ENCODE data around the gene IL1RAPL1.

IL1RAPL1 gene

GRCh38 chrX:29665532-29665931, 1078.3 kb downstream of the IL1RAPL1 start:
- no peak for DNase-seq

GRCh38 chrX:29666366-29666765, 1079.1 kb downstream of the IL1RAPL1 start:
- no peak for DNase-seq

- DNase-seq: no peak
These were observed 1084.2 kb downstream of the IL1RAPL1 start for GRCh38 chrX:29671421-29671820.

- DNase-seq: no peak
These were observed 1100.4 kb downstream of the IL1RAPL1 start for GRCh38 chrX:29687687-29688086.

- no peak for DNase-seq
These were observed 1102.8 kb downstream of the IL1RAPL1 start for GRCh38 chrX:29690061-29690460.

- no peak for DNase-seq
These were observed 1103.8 kb downstream of the IL1RAPL1 start for GRCh38 chrX:29691044-29691443.

GRCh38 chrX:29693912-29694311, 1106.7 kb downstream of the IL1RAPL1 start:
- no peak for DNase-seq

GRCh38 chrX:29699239-29699638, 1112.0 kb downstream of the IL1RAPL1 start:
- no peak for DNase-seq

- DNase-seq: no peak
These were observed 1119.8 kb downstream of the IL1RAPL1 start for GRCh38 chrX:29707088-29707487.

- no peak for DNase-seq
These were observed 1133.9 kb downstream of the IL1RAPL1 start for GRCh38 chrX:29721152-29721551.

GRCh38 chrX:29724316-29724715, 1137.1 kb downstream of the IL1RAPL1 start:
- no peak for DNase-seq

- no peak for DNase-seq
These were observed 1139.6 kb downstream of the IL1RAPL1 start for GRCh38 chrX:29726811-29727210.

- no peak for DNase-seq
These were observed 1141.4 kb downstream of the IL1RAPL1 start for GRCh38 chrX:29728639-29729038.

- no peak for DNase-seq
These were observed 1157.7 kb downstream of the IL1RAPL1 start for GRCh38 chrX:29744966-29745365.

GRCh38 chrX:29746326-29746725, 1159.1 kb downstream of the IL1RAPL1 start:
- DNase-seq: no peak

GRCh38 chrX:29762006-29762405, 1174.8 kb downstream of the IL1RAPL1 start:
- no peak for DNase-seq

- no peak for DNase-seq
These were observed 1188.6 kb downstream of the IL1RAPL1 start for GRCh38 chrX:29775890-29776289.

GRCh38 chrX:29787656-29788055, 1200.4 kb downstream of the IL1RAPL1 start:
- no peak for DNase-seq

- DNase-seq: no peak
These were observed 1201.9 kb downstream of the IL1RAPL1 start for GRCh38 chrX:29788991-29789699.

- no peak for DNase-seq
These were observed 1205.1 kb downstream of the IL1RAPL1 start for GRCh38 chrX:29792335-29792734.

- DNase-seq: no peak
These were observed 1209.9 kb downstream of the IL1RAPL1 start for GRCh38 chrX:29797156-29797555.

- DNase-seq: no peak
These were observed 1211.2 kb downstream of the IL1RAPL1 start for GRCh38 chrX:29798469-29798868.

- no peak for DNase-seq
These were observed 1225.9 kb downstream of the IL1RAPL1 start for GRCh38 chrX:29813174-29813573.

GRCh38 chrX:29824176-29824906, 1237.1 kb downstream of the IL1RAPL1 start:
- no peak for DNase-seq

GRCh38 chrX:29826742-29827141, 1239.5 kb downstream of the IL1RAPL1 start:
- no peak for DNase-seq
